Nephron (organoid): ENCODE measurements around the gene ACBD7.

Experiments used
- H3K27ac Mint-ChIP-seq, 3 experiments: 2 replicates each; pipeline ENCODE4 v1.8.0; 2020; ENCODE audit warnings: mixed read lengths in 3 of 3, mild to moderate bottlenecking in 2 of 3, moderate library complexity in 1 of 3
- H3K27me3 Mint-ChIP-seq: 2 replicates; pipeline ENCODE4 v1.8.0; 2021; ENCODE audit warnings: low read depth, mild to moderate bottlenecking, moderate library complexity, mixed read lengths
- H3K36me3 Mint-ChIP-seq: 2 replicates; pipeline ENCODE4 v1.8.0; 2020; ENCODE audit warnings: low read depth, mixed read lengths
- H3K4me1 Mint-ChIP-seq: 2 replicates; pipeline ENCODE4 v1.8.0; 2020; ENCODE audit warnings: mixed read lengths
- H3K4me3 Mint-ChIP-seq, 3 experiments: 2 replicates each; pipeline ENCODE4 v1.8.0; 2020; ENCODE audit warnings: mild to moderate bottlenecking in 3 of 3, mixed read lengths in 3 of 3, moderate library complexity in 2 of 3
- H3K9me3 Mint-ChIP-seq: 2 replicates; pipeline ENCODE4 v1.8.0; 2020; ENCODE audit warnings: mixed read lengths
- CTCF ChIP-seq, 3 experiments: fragments of 200-600 bp; sonication (generic); IDR thresholded peaks; one replicate each; pipeline ENCODE4 v1.5.0; 2021; ENCODE audit warnings: antibody characterized with exemption in 3 of 3; ENCODE audit not compliant: unreplicated experiment in 3 of 3

Gene ACBD7

DNA sequence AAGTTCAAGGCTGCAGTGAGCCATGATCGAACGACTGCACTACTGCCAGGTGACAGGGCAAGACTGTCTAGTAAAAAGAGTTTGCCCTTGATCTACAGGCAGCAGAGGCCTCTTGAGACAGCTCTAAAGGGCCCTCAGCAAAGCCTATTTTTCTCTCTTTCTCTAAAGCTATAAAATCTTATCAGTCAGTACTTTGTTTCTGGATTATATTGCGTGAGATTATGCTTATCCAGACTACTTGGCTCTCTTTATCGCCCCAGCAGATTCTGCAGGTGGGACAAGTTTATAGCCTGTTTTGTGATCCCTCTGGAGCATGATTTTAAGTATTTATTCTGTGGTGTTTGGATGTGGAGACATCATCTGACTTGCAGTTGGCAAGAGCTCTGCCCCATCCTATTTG is 11.3 kb upstream of the ACBD7 start:
- H3K4me1 Mint-ChIP-seq: peaks cover 21% of the 10 kb centered on the region
- H3K9me3 Mint-ChIP-seq: no peaks in the 10 kb centered on the region
- no peaks in the 10 kb centered on the region for H3K27me3 Mint-ChIP-seq
- H3K4me3 Mint-ChIP-seq: peak overlapping the region; percentile 58 to 66 (median 65)
- peak overlapping the region; percentile 18 to 72 (median 38) for H3K27ac Mint-ChIP-seq
- H3K36me3 Mint-ChIP-seq: peaks cover 28% of the 10 kb centered on the region
- no peak for TF ChIP-seq CTCF (IDR thresholded peaks at IDR 0.05; ENCODE audit: unreplicated experiment in 3 of 3)

DNA sequence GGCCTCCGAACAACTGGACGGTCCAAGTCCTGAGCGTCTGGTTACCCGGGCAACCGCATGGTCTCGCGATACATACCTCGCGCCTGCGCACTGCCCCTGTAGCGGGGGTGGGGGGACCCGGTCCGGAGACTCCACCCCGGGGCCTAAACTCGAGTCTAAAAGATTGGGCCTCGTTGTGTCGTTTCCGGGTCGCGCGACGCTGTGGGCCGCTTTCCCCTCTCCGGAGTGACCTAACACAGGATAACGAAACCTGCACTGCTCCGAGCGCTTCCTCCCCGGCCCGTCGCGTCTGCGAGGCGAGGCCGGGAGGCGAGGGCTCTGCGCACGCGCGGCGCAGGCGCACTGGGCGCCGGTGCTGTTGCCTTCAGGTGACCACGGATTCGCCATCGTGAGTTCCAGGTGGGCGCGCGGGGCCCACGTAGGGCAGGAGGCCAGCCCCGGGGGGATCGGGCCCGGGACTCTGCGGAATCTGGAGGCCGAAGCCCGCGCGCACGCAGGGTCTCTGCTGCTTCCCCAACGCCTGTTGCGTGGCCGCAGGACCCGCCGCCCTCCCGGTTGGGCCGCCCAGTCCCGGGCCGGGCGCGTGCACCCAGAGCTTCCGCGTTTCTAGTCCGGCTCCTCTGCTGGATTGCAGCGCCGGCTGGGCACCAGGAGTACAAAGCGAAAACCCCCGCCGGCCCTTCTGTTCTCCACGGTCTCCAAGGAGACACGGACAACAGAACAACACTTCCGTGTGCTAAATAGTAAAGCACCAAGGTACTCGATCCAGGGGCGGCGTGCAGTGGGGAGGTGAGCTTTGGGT is 8.6 kb upstream of the ACBD7 start, which contains the start of gene RPP38:
RPP38 (plus strand) TSS at position 345 of the 802 bp plus-strand sequence. CDS start 5,960 bp downstream, outside the sequence.
- Mint-ChIP-seq H3K4me1 (peaks cover 22% of the 10 kb centered on the region), H3K4me3 (peak within 1 kb of the TSS; percentile 92 to 99 (median 97)), H3K36me3 (peaks cover 9% of the 10 kb centered on the region), H3K27me3 (no peaks in the 10 kb centered on the region), H3K27ac (peak within 1 kb of the TSS; percentile 98 to 99 (median 99)), H3K9me3 (no peaks in the 10 kb centered on the region)
- TF ChIP-seq CTCF (IDR thresholded peaks at IDR 0.05; ENCODE audit: unreplicated experiment in 3 of 3): no peak

DNA sequence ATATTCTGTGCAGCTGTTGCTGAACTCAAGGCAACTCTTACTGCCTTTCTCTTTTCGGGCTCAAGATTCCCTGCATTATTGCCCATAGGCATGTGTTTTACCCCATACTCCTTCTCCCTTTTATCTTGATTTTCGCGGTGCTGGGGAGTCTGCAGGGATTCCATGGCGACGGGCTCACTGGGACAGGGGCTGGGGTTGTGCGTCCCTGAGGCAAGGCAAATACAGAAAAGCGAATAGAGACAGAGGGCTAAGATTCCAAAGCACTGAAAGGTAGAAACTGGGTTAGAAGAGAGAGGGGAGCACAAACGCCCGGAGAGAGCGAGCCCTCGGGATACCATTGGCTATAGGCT is 8.1 kb upstream of the ACBD7 start:
- Mint-ChIP-seq H3K4me1 (peaks cover 22% of the 10 kb centered on the region), H3K27me3 (no peaks in the 10 kb centered on the region), H3K27ac (peak overlapping the region; percentile 96 to 99 (median 98)), H3K36me3 (peaks cover 4% of the 10 kb centered on the region), H3K4me3 (peak overlapping the region; percentile 92 to 99 (median 97)), H3K9me3 (no peaks in the 10 kb centered on the region)
- TF ChIP-seq CTCF (IDR thresholded peaks at IDR 0.05; ENCODE audit: unreplicated experiment in 3 of 3): no peak

GRCh38 chr10:15092855-15093408 is 4.4 kb upstream of the ACBD7 start:
- Mint-ChIP-seq H3K36me3 (no peaks in the 10 kb centered on the region), H3K4me3 (no peak overlapping the region), H3K9me3 (no peaks in the 10 kb centered on the region), H3K27ac (no peak overlapping the region), H3K27me3 (peaks cover 6% of the 10 kb centered on the region), H3K4me1 (peaks cover 11% of the 10 kb centered on the region)
- no peak for TF ChIP-seq CTCF (IDR thresholded peaks at IDR 0.05; ENCODE audit: unreplicated experiment in 3 of 3)

- Mint-ChIP-seq H3K4me1 (peaks cover 7% of the 10 kb centered on the region), H3K9me3 (no peaks in the 10 kb centered on the region), H3K27me3 (peaks cover 6% of the 10 kb centered on the region), H3K4me3 (peak overlapping the region in 2 of 3 experiments; percentile 26 to 27), H3K27ac (no peak overlapping the region), H3K36me3 (no peaks in the 10 kb centered on the region)
- TF ChIP-seq CTCF (IDR thresholded peaks at IDR 0.05; ENCODE audit: unreplicated experiment in 3 of 3): no peak
Measured at GRCh38 chr10:15091418-15091817, 2.8 kb upstream of the ACBD7 start.
